ENCODE data around the gene CDHR2.

CDHR2 gene, protein sequence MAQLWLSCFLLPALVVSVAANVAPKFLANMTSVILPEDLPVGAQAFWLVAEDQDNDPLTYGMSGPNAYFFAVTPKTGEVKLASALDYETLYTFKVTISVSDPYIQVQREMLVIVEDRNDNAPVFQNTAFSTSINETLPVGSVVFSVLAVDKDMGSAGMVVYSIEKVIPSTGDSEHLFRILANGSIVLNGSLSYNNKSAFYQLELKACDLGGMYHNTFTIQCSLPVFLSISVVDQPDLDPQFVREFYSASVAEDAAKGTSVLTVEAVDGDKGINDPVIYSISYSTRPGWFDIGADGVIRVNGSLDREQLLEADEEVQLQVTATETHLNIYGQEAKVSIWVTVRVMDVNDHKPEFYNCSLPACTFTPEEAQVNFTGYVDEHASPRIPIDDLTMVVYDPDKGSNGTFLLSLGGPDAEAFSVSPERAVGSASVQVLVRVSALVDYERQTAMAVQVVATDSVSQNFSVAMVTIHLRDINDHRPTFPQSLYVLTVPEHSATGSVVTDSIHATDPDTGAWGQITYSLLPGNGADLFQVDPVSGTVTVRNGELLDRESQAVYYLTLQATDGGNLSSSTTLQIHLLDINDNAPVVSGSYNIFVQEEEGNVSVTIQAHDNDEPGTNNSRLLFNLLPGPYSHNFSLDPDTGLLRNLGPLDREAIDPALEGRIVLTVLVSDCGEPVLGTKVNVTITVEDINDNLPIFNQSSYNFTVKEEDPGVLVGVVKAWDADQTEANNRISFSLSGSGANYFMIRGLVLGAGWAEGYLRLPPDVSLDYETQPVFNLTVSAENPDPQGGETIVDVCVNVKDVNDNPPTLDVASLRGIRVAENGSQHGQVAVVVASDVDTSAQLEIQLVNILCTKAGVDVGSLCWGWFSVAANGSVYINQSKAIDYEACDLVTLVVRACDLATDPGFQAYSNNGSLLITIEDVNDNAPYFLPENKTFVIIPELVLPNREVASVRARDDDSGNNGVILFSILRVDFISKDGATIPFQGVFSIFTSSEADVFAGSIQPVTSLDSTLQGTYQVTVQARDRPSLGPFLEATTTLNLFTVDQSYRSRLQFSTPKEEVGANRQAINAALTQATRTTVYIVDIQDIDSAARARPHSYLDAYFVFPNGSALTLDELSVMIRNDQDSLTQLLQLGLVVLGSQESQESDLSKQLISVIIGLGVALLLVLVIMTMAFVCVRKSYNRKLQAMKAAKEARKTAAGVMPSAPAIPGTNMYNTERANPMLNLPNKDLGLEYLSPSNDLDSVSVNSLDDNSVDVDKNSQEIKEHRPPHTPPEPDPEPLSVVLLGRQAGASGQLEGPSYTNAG (N-terminal part only)

DNA sequence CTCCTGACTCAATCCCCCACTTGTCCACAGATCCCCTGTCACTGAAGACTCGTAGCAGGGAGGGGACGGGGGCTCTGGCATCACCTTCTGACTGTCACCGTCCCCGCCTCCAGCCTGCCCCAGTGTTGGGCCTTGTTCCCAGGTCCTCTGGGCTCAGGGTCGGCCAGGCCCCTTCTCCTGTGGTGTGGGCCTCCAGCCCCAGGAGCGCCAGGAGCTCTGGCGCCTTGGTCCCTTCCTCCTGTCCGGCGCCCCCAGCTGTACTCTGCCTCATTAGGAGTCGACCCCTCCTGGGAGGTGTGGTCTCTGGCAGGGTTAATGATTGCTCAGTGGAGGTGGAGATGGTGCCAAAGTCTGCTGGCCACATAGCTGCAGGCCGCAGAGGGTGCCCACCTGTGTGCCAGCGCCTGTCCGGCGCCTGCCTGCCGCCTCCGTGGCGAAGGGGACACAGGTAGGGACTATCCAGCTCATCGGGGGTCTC, at the start of gene CDHR2:
CDHR2 (plus strand) TSS at position 376 of the 478 bp plus-strand sequence. CDS start 16,011 bp downstream, outside the sequence.
- no peak for DNase-seq (ENCODE audit: low read depth)

DNA sequence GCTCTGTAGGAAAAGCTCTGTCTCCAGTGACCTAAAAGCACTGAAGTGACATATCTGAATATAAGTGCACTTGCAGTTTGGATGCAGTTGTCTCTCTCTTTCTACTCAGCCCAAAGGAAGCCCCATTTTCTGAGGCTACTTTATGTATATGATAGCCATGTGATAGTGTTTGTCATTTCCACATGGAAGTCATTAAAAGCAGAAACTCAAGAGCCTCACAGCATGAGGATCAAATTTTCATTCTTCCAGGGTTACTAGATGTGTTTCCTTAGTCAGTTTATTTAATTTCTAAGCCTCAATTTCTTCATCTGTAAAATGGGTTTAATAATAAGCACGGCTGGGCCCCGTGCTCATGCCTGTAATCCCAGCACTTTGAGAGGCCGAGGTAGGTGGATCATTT, 48.6 kb upstream of the CDHR2 start:
- DNase-seq (ENCODE audit: low read depth): no peak

DNA sequence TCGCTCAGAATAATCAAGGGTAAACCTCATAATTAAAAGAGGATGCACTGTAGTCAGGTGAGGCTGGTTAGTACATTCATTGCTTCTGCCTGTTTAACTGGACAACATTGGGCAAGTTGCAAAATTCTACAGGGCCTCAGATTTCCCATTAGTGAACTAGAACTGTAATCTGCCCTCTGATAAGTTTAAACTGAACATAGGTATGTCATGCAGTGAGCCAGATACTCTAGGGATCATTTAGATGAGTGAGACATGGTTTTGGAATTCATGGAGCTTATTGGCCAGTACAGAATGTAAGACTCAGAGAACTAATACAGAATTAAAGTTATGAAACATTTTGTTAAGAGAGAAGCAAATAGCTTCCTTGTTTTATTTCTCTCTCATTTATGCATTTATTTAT, 47.8 kb upstream of the CDHR2 start:
- DNase-seq (ENCODE audit: low read depth): no peak

DNA sequence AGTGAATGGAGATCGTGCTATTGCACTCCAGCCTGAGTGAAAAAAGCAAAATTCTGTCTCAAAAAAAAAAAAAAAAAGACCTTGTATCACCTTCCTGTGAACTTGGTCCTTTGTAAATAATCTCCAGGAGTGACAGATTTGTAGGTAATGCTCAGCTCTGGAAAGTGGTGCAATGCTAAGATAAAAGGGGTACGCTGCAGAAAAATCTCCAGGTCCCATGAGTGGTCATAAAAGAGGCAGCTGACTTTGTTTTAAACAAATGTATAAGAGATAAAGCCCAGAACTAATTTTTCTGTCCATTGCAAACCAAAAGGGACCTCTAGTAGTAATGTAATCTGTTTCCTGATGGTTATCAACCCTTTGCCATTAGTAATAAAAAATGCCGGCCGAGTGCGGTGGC, 45.6 kb upstream of the CDHR2 start:
- no peak for DNase-seq (ENCODE audit: low read depth)

DNA sequence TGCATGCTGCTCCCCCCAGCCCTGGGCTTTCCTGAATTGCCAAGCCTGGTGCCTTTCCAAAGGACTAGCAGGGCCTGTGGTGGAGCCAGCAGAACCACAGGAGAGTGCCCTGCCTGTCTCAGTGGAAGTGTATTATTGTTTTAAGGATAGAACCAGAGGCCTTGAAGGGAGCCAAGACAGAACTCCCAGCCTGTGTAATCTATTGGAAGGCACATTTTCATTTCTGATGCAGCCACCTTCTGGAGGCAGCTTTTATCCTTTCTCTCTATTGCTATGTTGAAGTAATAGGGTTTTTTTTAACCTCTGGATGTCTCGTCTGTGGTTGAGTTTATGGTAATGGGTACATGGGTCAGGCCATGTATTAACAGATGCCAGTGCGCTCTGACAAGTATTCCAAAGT, 41.2 kb upstream of the CDHR2 start:
- no peak for DNase-seq (ENCODE audit: low read depth)

DNA sequence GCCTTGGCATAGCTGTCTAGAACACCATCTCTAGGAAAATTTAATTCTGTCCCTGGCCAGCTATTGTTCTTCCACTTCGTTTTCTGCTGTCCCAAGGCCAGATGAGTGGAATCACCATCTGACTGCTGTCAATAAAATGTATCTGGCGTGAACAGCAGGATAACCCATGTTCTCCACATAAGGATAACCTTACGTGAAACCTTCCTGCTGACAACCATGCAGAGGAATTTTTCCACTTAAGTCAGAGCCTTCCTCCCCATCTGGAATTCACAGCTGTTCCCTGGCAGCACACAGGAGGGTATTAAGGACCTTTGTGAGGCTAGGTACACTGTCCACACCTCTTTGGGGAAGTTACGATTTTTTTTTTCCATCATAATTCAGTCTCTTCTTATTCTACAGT, 40.5 kb upstream of the CDHR2 start:
- no peak for DNase-seq (ENCODE audit: low read depth)

DNA sequence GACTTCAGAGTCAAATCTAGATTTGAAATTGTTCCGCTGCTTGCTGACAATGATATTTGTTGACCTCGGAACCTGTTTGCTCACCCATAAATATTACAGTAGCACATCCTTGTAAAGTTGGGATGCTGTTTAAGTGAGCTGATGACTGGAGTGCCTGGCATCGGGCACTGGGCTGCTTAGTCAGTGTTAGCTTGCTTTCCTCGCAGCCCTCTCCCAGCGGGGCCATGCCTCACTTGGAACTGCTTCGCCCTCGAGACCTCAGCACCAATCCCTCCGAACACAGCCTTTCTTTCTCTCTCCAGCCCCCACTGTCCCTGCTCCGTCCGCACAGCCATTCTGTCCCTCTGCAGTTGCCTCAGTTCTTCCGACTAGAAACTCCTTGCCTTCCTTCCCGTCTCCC, 35.4 kb upstream of the CDHR2 start:
- DNase-seq (ENCODE audit: low read depth): no peak

DNA sequence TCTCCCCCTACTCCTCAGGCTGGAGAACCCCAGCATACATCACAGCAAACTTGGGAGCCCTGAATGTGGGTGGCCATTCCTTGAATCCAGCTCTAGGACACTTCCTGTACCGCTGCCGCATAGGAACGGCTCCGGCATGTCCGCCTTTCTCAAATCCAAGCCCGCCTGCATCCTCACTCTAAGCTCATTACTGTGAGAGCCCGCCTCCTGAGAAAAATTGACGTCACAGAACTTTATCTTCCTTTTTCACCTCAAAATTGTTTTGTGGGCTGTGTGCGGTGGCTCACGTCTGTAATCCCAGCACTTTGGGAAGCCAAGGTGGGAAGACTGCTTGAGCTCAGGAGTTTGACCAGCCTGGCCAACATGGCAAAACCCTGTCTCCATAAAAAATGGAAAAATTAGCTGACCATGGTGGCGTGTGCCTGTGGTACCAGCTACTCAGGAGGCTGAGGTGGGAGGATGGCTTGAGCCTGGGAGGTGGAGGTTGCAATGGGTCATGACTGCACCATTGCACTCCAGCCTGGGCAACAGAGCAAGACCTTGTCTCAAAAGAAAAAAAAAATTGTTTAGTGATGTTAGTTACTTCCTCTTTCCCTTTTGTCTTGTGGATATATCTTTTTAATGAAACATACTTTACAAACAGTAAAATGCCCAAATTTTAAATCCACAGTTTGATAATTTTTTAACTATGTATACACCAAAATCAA, 34.7 kb upstream of the CDHR2 start:
- no peak for DNase-seq (ENCODE audit: low read depth)

DNA sequence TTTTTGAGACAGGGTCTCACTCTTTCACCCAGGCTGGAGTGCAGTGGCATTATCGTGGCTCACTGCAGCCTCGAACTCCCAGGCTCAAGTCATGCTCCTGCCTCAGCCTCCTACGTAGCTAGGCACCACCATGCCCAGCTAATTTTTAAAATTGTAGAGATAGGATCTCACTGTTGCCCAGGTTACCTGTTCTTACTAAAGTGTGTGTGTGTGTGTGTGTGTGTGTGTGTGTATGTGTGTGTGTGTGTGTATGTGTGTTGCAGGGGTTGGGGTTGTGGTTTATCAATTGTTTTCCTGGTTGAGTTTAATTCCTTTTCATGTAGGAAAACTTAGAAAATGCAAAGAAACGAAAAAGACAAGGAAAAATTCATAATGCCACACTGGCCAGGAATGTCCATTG, 33.7 kb upstream of the CDHR2 start:
- no peak for DNase-seq (ENCODE audit: low read depth)

DNA sequence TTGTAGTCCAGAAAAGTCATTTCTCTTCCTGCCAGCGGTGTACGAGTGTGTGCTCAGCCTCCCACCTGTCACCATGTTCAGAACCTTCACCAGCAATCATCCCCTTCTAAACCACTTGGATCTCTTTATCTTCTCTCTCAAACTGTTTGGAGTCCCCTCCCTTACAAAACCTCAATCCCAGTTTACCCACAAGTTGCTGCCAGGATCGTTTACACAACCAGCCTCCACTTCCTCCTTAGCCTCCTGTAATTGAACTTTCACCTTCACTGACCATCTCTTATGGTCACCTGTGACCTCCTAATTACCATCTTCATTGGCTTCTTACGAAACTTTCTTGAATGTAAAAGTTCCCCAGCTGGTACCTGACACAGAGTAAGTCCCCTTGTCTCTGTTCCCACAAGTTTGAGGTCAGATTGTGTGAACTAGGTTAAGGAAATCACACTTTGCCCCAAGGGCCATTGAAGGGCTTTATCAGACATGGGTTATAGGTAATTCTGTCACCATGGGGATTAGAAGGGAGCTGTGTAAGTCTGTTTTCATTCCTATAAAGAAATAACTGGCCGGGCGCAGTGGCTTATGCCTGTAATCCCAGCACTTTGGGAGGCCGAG, 32.0 kb upstream of the CDHR2 start:
- no peak for DNase-seq (ENCODE audit: low read depth)

DNA sequence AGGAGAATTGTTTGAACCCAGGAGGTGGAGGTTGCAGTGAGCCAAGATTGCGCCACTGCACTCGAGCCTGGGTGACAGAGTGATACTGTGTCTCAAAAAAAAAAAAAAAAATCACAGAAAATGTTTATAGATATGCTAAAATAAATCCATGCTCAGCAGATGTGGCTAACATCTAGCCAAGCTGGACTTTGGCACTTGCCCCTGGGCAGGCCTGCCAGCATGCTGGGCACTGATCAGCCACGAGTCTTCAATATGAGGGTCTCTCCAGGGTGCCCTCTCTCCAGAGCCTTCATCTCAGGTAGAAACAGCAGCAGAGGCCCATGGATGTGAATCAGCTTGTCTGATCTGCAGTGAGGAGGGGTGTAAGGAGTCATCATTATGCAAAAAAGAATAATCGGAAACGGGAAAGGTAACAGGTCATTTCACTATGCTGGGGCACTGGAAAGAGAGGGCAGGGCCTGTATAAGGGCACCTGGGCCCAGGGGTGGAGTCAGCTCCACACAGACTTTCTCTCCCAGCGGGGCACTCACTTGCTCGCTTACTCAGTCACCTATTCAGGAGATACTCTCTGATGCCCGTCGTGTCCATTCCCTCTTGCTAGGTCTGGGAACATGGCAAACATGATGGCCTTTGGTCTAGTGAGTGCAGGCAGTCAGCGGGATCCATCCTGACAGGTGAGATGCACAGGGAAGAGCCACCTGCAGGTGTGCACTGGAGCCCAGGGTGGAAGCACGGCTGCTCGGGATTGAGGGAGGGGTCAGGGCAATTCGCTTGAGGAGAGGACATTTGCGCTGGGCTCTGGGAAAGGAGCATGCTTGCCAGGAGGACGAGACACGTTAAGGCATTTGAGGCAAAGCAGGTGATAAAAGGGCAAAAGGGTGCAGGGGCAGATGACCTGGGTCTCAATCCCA, 29.1 kb upstream of the CDHR2 start:
- no peak for DNase-seq (ENCODE audit: low read depth)

DNA sequence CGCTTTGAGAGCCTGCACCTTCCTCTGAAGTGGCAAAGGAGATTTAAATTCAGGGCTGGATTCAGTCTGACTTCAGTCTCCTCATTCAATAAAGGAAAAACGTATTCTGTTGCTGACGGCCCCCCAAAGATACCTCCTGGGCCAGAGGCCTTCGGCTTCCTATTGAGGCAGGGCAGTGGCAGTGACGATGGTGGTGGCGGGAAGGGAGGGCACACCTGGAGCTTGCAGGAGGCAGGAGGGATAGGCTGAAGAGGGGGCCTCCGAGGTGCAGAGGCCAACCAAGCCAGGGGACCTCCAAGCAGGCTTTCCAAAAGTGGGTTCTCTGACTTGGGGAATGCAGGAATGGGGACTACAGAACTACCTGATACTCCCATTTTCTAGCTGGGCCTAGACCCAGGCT, 27.9 kb upstream of the CDHR2 start:
- no peak for DNase-seq (ENCODE audit: low read depth)

DNA sequence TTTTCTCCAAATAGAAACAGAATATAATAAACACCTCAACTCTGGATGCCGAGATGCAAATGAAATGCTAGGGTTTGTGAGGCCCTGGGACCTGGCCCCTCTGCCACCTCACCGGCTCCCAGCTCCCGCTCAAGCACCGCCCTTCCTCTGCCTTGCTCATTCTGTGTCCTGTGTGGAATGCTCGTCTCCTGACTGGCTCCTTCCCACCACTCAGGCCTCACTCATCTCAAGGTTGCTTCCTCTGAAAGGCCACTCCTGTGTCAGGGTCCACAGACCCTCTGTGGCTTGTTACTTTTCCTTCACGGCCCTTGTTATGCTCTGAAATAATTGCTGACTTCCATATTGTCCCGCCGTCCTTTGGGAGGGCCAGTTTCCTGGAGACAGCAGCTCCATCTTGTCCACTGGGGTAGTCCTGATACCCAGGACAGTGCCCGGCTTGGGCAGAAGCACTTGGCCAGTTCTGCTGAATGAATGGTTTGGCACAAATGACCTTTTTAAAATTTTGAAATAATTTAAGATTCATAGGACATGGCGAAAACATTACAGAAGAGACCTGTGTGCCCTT, 27.4 kb upstream of the CDHR2 start:
- DNase-seq (ENCODE audit: low read depth): no peak

DNA sequence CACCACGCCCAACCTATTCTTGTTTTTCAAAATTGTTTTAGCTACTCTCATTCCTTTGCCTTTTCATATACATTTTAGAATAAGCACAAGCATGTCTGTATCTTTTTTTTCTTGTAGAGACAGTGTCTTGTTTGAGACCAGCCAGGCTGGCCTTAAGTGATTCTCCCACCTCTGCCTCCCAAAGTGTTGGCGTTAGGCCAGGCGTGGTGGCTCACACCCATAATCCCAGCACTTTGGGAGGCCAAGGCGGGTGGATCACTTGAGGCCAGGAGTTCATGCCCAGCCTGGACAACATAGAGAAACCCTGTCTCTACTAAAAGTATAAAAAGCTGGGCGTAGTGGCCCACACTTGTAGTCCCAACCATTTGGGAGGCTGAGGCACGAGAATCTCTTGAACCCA, 25.0 kb upstream of the CDHR2 start:
- no peak for DNase-seq (ENCODE audit: low read depth)

DNA sequence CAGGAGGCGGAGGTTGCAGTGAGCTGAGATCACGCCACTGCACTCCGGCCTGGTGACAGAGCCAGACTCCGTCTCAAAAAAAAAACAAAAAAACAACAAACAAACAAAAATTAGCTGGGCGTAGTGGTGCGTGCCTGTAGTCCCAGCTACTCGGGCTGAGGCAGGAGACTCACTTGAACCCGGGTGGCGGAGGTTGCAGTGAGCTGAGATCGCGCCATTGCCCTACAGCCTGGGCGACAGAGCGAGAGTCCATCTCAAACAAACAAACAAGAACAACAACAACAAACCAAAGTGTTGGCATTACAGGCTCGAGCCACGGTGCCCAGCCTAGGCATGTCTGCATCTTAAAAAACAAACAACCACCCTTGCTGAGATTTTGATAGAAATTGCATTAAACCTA, 24.2 kb upstream of the CDHR2 start:
- DNase-seq (ENCODE audit: low read depth): no peak

DNA sequence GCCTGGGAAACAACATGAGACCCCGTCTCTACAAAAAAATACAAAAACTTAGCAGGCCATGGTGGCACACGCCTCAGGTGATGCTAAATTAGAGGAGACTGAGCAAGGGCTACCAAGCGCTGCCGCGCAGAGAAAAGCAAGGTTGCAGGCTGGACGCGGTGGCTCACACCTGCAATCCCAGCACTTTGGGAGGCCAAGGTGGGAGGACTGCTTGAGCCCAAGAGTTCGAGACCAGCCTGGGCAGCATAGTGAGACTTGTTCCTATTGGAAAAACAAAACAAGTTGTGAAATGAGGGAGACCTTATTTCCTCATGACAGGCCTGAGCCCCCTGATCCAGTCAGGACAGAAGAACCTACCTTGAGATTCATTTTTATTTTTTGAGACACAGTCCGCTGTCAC, 23.5 kb upstream of the CDHR2 start:
- DNase-seq (ENCODE audit: low read depth): no peak

DNA sequence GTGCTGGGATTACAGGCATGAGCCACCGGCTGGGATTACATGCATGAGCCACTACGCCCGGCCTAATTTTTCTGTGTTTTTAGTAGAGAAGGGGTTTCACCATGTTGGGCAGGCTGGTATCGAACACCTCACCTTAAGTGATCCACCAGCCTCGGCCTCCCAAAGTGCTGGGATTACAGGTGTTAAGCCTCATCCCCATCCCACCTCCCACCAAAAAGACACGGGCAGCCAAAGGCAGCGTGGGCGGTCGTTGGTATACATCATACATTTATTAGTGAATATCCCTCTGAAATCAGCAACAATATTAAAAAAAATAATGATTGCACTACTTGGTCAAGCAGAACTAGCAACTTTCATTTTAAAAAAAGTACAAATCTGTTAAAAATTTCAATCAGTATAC, 22.7 kb upstream of the CDHR2 start:
- no peak for DNase-seq (ENCODE audit: low read depth)

DNA sequence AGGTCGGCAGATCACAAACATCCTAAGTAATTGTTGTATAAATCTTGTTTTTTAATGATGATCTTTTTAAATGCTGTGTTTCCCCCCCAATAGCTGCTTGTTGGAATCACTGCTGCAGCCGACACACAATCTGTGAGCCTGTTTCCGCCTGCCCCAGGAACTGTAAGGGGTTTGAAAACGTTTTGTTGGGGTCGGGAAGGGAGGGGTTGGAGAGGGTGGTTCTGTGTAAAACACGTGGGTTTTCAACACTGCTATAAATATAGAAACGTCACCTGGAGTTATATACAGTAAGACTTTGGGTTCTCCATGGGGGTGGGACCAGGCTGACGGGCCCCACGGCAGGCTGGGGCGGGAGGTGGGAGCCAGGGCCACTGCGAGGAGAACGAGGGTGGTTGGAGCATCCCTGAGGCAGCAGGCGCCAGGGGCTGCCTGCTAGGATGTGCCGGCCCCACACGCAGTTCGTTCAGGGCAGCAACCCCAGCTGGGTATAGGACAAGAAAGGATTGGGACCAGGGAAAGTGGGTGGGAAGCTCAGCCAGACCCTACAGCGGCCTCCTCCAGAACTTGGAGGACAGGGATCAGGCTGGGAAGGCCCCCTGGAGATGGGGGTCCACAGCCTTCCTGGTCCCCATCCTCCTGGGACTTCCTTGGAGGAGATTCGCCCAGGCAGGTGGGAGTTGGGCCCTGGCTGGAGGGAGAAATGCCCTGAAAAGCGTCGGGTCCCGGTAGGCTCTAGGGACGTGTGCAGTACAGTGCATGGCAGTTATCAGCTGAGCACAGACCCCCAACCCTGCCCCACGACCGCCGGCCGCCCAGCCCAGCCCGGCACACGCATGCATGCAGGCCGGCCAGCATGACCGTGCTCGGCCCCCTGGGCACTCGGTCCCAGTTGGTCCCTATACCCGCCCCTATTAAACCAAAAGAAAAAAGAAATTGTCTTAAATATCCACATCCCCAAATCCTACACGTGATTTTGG, 21.6 kb upstream of the CDHR2 start:
- DNase-seq (ENCODE audit: low read depth): no peak

DNA sequence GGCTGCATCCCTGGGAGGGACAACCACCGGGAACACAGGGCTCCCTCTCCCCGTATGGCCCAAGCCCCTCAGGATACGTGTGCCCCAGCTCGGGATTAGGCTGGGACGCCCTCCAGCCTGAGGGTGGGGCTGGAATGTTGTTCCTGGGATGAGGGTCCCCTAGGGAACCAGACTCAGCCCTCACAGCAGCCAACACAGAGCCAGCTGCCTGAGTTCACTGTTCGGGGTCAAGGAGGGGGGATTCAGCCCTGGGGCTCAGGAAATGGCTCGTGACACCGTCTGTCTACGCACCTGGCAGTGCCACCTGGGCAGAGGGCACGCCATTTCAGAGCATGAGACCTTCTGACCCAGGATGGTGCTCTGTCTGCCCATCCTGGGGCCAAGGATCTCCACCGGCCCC, 20.8 kb upstream of the CDHR2 start:
- no peak for DNase-seq (ENCODE audit: low read depth)

Data from HS-27A (cell line).